ENCODE measurements around the gene SLC35F4.
"Not testable (repeated sequence)": the region's sequence is repeated elsewhere in the genome, so short reads cannot be mapped to it uniquely, and the experiment has no call there.

The SLC35F4 gene

GRCh38 chr14:57712698-57713097 lies 153.2 kb downstream of the SLC35F4 start:
- DNase-seq = no peak

GRCh38 chr14:57712102-57712501 lies 153.8 kb downstream of the SLC35F4 start:
- DNase-seq = no peak

- no peak for DNase-seq
These were observed 156.0 kb downstream of the SLC35F4 start for GRCh38 chr14:57709909-57710308.

GRCh38 chr14:57709086-57709485 lies 156.8 kb downstream of the SLC35F4 start:
- DNase-seq = not testable (repeated sequence)

GRCh38 chr14:57707219-57707618 lies 158.7 kb downstream of the SLC35F4 start:
- no peak for DNase-seq

GRCh38 chr14:57704763-57705162 lies 161.1 kb downstream of the SLC35F4 start:
- no peak for DNase-seq

GRCh38 chr14:57699947-57700346 lies 165.9 kb downstream of the SLC35F4 start:
- no peak for DNase-seq

GRCh38 chr14:57692671-57693070 lies 173.2 kb downstream of the SLC35F4 start:
- peak; percentile 28 for DNase-seq

GRCh38 chr14:57687416-57687815 lies 178.5 kb downstream of the SLC35F4 start:
- no peak for DNase-seq

GRCh38 chr14:57686304-57686703 lies 179.6 kb downstream of the SLC35F4 start:
- no peak for DNase-seq

- DNase-seq = no peak
These were observed 194.9 kb downstream of the SLC35F4 start for GRCh38 chr14:57671021-57671420.

GRCh38 chr14:57660208-57660607 lies 205.7 kb downstream of the SLC35F4 start:
- no peak for DNase-seq

- DNase-seq = no peak
These were observed 206.8 kb downstream of the SLC35F4 start for GRCh38 chr14:57659052-57659451.

GRCh38 chr14:57657487-57657886 lies 208.4 kb downstream of the SLC35F4 start:
- DNase-seq = no peak

GRCh38 chr14:57656853-57657252 lies 209.0 kb downstream of the SLC35F4 start:
- DNase-seq = no peak

- no peak for DNase-seq
These were observed 213.1 kb downstream of the SLC35F4 start for GRCh38 chr14:57652769-57653168.

- no peak for DNase-seq
These were observed 224.1 kb downstream of the SLC35F4 start for GRCh38 chr14:57641776-57642175.

GRCh38 chr14:57640036-57640435 lies 225.9 kb downstream of the SLC35F4 start:
- no peak for DNase-seq

GRCh38 chr14:57637901-57638300 lies 228.0 kb downstream of the SLC35F4 start:
- DNase-seq = no peak

- no peak for DNase-seq
These were observed 231.6 kb downstream of the SLC35F4 start for GRCh38 chr14:57634335-57634734.

GRCh38 chr14:57632649-57633048 lies 233.2 kb downstream of the SLC35F4 start:
- no peak for DNase-seq

GRCh38 chr14:57617510-57617909 lies 248.4 kb downstream of the SLC35F4 start:
- DNase-seq = no peak

- DNase-seq = no peak
These were observed 252.9 kb downstream of the SLC35F4 start for GRCh38 chr14:57612946-57613345.

GRCh38 chr14:57611555-57612075 lies 254.3 kb downstream of the SLC35F4 start:
- no peak for DNase-seq

GRCh38 chr14:57610631-57611030 lies 255.3 kb downstream of the SLC35F4 start:
- DNase-seq = no peak
